OCI-LY3 (cell line): Measurements from ENCODE around the gene OSBPL3.
"Not testable (repeated sequence)": the region's sequence is repeated elsewhere in the genome, so short reads cannot be mapped to it uniquely, and the experiment has no call there.

Experiments used
- EZH2phosphoT487 ChIP-seq: fragments of 200-600 bp; shearing (Covaris generic); IDR thresholded peaks from 2 replicates; pipeline ENCODE4 v1.6.1; 2018; ENCODE audit warnings: antibody characterized with exemption, mixed run types, low read depth
- TF ChIP-seq, protein P1 (sequence below): fragments of 200-600, 300-600 bp; sonication (generic); IDR thresholded peaks from 2 replicates; pipeline ENCODE4 v1.5.1; 2014; ENCODE audit warnings: antibody characterized with exemption, low read length, low read depth

DNA sequence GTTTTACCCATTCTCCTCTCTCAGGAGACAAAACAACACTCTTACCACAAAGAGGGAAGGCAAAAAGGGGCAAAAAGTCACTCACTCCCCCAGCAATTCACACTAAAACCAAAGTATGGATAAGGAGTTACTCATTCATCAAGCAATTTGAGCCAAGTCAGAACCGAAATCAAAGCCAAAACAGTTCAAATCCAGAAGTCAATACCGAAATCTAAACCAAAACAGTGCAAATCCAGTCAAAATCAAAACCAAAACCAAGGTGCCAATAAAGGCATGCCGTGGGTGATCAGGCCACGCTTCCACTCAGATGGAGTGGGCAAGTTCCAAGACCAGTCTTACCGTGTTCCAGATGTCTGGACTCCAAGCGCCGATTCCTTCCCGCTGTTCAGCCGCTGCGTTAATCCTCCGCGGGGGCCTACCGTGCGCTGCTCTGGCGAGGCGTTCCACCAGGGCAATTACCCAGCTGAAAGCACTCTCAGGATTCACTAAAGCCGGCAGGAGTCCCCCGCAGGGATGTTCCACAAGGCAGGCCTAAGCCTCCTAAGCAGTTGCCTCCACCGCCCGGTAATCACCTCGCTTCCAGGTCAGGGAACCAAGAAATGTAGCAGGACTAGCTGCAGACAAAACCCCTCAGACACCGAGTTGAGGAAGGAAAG, 185.1 kb downstream of the OSBPL3 start:
- TF ChIP-seq, protein P1, sequence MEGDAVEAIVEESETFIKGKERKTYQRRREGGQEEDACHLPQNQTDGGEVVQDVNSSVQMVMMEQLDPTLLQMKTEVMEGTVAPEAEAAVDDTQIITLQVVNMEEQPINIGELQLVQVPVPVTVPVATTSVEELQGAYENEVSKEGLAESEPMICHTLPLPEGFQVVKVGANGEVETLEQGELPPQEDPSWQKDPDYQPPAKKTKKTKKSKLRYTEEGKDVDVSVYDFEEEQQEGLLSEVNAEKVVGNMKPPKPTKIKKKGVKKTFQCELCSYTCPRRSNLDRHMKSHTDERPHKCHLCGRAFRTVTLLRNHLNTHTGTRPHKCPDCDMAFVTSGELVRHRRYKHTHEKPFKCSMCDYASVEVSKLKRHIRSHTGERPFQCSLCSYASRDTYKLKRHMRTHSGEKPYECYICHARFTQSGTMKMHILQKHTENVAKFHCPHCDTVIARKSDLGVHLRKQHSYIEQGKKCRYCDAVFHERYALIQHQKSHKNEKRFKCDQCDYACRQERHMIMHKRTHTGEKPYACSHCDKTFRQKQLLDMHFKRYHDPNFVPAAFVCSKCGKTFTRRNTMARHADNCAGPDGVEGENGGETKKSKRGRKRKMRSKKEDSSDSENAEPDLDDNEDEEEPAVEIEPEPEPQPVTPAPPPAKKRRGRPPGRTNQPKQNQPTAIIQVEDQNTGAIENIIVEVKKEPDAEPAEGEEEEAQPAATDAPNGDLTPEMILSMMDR: not testable (repeated sequence)
- not testable (repeated sequence) for TF ChIP-seq EZH2phosphoT487
